A673 (cell line): ENCODE results near the gene DNPH1.

Experiments
- CTCF ChIP-seq: fragments of 300-800, 200-600 bp; sonication (generic); conservative IDR thresholded peaks from 2 replicates; pipeline ENCODE4 v1.5.1; 2017; ENCODE audit warnings: low read depth, mild to moderate bottlenecking, antibody characterized with exemption, low read length, moderate library complexity, mixed read lengths
- EZH2 ChIP-seq: fragments of 200-600 bp; sonication (generic); IDR thresholded peaks from 2 replicates; pipeline ENCODE4 v1.6.1; 2017; ENCODE audit warnings: borderline replicate concordance, low read depth, mild to moderate bottlenecking, mixed read lengths, antibody characterized with exemption, low read length; ENCODE audit not compliant: poor library complexity, severe bottlenecking

- TF ChIP-seq CTCF = no peak
- no peak for TF ChIP-seq EZH2
Observed at GRCh38 chr6:43257367-43258145, 28.3 kb upstream of the DNPH1 start.
